HEK293 (cell line): ENCODE measurements around the gene RCN2.

Source experiments
- CTCF ChIA-PET: fragments of 350-600 bp; formaldehyde crosslinking; extraction: SDS; loops from one replicate; lab custom pipeline; 2021; ENCODE audit warnings: antibody characterized with exemption; lab: Yijun Ruan, JAX
- POLR2A ChIA-PET: fragments of 300-600 bp; formaldehyde crosslinking; extraction: SDS; loops from one replicate; lab custom pipeline; 2020; ENCODE audit warnings: antibody characterized with exemption, inconsistent platforms; lab: Yijun Ruan, JAX
- H3K27ac ChIP-seq: fragments of 200-500 bp; sonication (Bioruptor generic); 2 replicates; pipeline ENCODE4 v1.5.1; 2014; ENCODE audit warnings: low read depth, low read length, control low read depth, inconsistent platforms; ENCODE audit errors: extremely low read depth
- H3K36me3 ChIP-seq, 2 experiments: fragments of 200-500 bp in 1 of 2; sonication (Bioruptor generic) in 1 of 2; 1 replicate in 1 of 2; 2 replicates in 1 of 2; pipeline ENCODE4 v1.5.1; 2014 to 2017; ENCODE audit warnings: inconsistent platforms in 2 of 2, low read length in 2 of 2; ENCODE audit not compliant: control insufficient read depth in 2 of 2, insufficient read depth in 1 of 2
- H3K4me1 ChIP-seq: fragments of 200-500 bp; sonication (Bioruptor generic); 2 replicates; pipeline ENCODE4 v1.5.1; 2014; ENCODE audit warnings: mild to moderate bottlenecking, low read length, inconsistent platforms; ENCODE audit not compliant: control insufficient read depth, insufficient read depth
- H3K4me3 ChIP-seq: 2 replicates; pipeline ENCODE4 v1.5.1; 2011; ENCODE audit warnings: low read depth, mild to moderate bottlenecking, control low read depth, low read length, moderate library complexity
- H3K9me3 ChIP-seq: fragments of 200-500 bp; sonication (Bioruptor generic); 2 replicates; pipeline ENCODE4 v1.5.1; 2014; ENCODE audit warnings: low read depth, low read length, inconsistent platforms; ENCODE audit not compliant: control insufficient read depth, insufficient read depth
- EGR2 ChIP-seq: fragments of 450-650 bp; formaldehyde crosslinking; IDR thresholded peaks from 2 replicates; pipeline ENCODE4 v1.5.1; 2016; ENCODE audit warnings: low read depth, missing biosample characterization, missing genetic modification characterization
- OVOL3 ChIP-seq: fragments of 450-650 bp; formaldehyde crosslinking; IDR thresholded peaks from 2 replicates; pipeline ENCODE4 v1.5.1; 2016; ENCODE audit warnings: missing biosample characterization, missing genetic modification characterization
- REPIN1 ChIP-seq: fragments of 450-650 bp; formaldehyde crosslinking; IDR thresholded peaks from 2 replicates; pipeline ENCODE4 v1.5.1; 2017; ENCODE audit warnings: missing biosample characterization, missing genetic modification characterization, low read depth
- SALL2 ChIP-seq: fragments of 450-650 bp; formaldehyde crosslinking; IDR thresholded peaks from 2 replicates; pipeline ENCODE4 v1.5.0; 2017; ENCODE audit warnings: missing biosample characterization, mild to moderate bottlenecking, missing genetic modification characterization, borderline replicate concordance
- SCRT2 ChIP-seq: fragments of 450-650 bp; formaldehyde crosslinking; IDR thresholded peaks from 2 replicates; pipeline ENCODE4 v1.5.1; 2016; ENCODE audit warnings: missing biosample characterization, missing genetic modification characterization
- ZFHX2 ChIP-seq: fragments of 450-650 bp; formaldehyde crosslinking; conservative IDR thresholded peaks from 2 replicates; pipeline ENCODE4 v1.5.1; 2016; ENCODE audit warnings: missing biosample characterization, missing genetic modification characterization
- ZNF16 ChIP-seq: fragments of 450-650 bp; formaldehyde crosslinking; IDR thresholded peaks from 2 replicates; pipeline ENCODE4 v1.5.1; 2016; ENCODE audit warnings: low read depth, missing biosample characterization, missing genetic modification characterization
- ZNF169 ChIP-seq: fragments of 450-650 bp; formaldehyde crosslinking; IDR thresholded peaks from 2 replicates; pipeline ENCODE4 v1.5.1; 2016; ENCODE audit warnings: missing biosample characterization, missing genetic modification characterization
- ZNF416 ChIP-seq: fragments of 450-650 bp; formaldehyde crosslinking; IDR thresholded peaks from 2 replicates; pipeline ENCODE4 v1.5.1; 2016; ENCODE audit warnings: missing biosample characterization, missing genetic modification characterization
- ZNF48 ChIP-seq: fragments of 450-650 bp; formaldehyde crosslinking; IDR thresholded peaks from 2 replicates; pipeline ENCODE4 v1.5.1; 2016; ENCODE audit warnings: missing biosample characterization, missing genetic modification characterization
- ZNF529 ChIP-seq: fragments of 450-650 bp; formaldehyde crosslinking; IDR thresholded peaks from 2 replicates; pipeline ENCODE4 v1.5.1; 2017; ENCODE audit warnings: missing genetic modification characterization, missing biosample characterization; ENCODE audit not compliant: insufficient replicate concordance
- TF ChIP-seq, protein P1 (sequence below): fragments of 450-650 bp; formaldehyde crosslinking; IDR thresholded peaks from 2 replicates; pipeline ENCODE4 v1.5.1; 2016; ENCODE audit warnings: missing biosample characterization, missing genetic modification characterization, low read depth
- TF ChIP-seq, protein P2 (sequence below): fragments of 450-650 bp; formaldehyde crosslinking; IDR thresholded peaks from 2 replicates; pipeline ENCODE4 v1.5.1; 2017; ENCODE audit warnings: missing biosample characterization, missing genetic modification characterization
- TF ChIP-seq, protein P3 (sequence below): fragments of 450-650 bp; formaldehyde crosslinking; IDR thresholded peaks from 2 replicates; pipeline ENCODE4 v1.5.1; 2017; ENCODE audit warnings: missing biosample characterization, missing genetic modification characterization
- TF ChIP-seq, protein P4 (sequence below): sonication (generic); formaldehyde crosslinking; IDR thresholded peaks from 2 replicates; pipeline ENCODE4 v1.8.1; 2022; ENCODE audit warnings: mild to moderate bottlenecking, moderate library complexity, missing genetic modification reagents
- TF ChIP-seq, protein P5 (sequence below): IDR thresholded peaks from 2 replicates; pipeline ENCODE4 v1.6.1; 2011; ENCODE audit warnings: mild to moderate bottlenecking, low read depth, low read length, borderline replicate concordance
- TF ChIP-seq, protein P6 (sequence below): fragments of 450-650 bp; formaldehyde crosslinking; IDR thresholded peaks from 2 replicates; pipeline ENCODE4 v1.5.1; 2016; ENCODE audit warnings: missing biosample characterization, missing genetic modification characterization
- TF ChIP-seq, protein P7 (sequence below): fragments of 450-650 bp; formaldehyde crosslinking; IDR thresholded peaks from 2 replicates; pipeline ENCODE4; 2016; ENCODE audit warnings: missing biosample characterization, missing genetic modification characterization

The RCN2 gene

DNA sequence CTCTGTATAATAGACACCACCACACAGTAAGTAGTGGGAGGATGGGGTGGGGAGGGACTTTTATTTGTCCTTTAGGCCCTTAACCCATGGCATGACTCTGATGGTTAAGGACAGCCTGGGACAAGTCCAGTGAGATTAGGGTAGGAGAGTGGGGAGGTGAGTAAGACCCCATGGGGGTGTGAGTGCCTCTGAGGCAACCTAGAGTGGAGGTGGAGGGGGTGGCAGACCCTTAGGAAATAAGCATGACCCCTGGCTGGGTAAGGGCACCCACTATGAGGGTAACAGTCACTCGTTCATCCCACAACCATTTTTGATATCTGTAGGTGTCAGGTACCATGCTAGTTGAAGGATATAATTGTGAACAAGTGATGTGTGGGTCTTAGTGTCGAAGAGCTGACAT lies 42.4 kb downstream of the RCN2 start:
- no peak overlapping the region for H3K27ac ChIP-seq
- H3K4me3 ChIP-seq, result no peak overlapping the region
- no peaks in the 10 kb centered on the region for H3K36me3 ChIP-seq
- ChIA-PET CTCF (interaction anchor here (0.6 to 2.2 kb wide), 24 partner anchors 9 to 840 kb away, joined by 3 to 20 read pairs (median 4); partner anchors contain the start of gene PSTPIP1), POLR2A (no interaction called here)
- no peaks in the 10 kb centered on the region for H3K4me1 ChIP-seq
- no peaks in the 10 kb centered on the region for H3K9me3 ChIP-seq
- TF ChIP-seq ZFHX2 (tag by site-specific recombination) (peak; percentile 66), ZNF169 (tag by site-specific recombination) (no peak), EGR2 (peak; percentile 78)
- TF ChIP-seq, protein P1, sequence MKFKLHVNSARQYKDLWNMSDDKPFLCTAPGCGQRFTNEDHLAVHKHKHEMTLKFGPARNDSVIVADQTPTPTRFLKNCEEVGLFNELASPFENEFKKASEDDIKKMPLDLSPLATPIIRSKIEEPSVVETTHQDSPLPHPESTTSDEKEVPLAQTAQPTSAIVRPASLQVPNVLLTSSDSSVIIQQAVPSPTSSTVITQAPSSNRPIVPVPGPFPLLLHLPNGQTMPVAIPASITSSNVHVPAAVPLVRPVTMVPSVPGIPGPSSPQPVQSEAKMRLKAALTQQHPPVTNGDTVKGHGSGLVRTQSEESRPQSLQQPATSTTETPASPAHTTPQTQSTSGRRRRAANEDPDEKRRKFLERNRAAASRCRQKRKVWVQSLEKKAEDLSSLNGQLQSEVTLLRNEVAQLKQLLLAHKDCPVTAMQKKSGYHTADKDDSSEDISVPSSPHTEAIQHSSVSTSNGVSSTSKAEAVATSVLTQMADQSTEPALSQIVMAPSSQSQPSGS, result no peak

DNA sequence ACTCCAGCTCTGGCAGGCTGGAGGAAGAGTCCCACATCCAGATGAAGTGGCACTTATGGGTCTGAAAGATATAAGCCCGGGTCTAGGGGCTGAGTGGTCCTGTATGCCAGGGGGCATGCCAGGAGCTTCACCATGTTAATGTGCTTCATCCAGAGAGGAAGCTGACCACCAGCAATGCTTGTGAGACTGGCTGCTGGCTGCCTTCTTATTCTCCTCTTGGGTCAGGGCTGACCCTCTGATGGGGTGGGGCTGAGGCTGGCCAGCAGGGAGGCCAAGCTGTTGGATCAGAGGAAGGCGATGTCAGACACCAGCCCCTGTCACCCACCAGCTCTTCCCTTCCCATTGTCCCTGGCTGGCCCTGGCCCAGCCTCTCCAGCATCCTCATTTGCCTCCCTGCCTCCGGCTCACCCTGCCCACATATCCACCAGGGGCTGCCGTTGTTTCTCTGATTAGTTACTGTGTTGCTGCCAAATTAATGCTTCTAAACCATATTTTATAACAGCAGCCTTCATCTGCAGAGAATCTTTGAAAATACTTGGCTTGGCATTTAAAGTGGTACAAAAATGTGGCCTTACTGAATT lies 43.0 kb downstream of the RCN2 start:
- CTCF ChIA-PET, result interaction anchor here (0.6 to 2.2 kb wide), 8 partner anchors 11 to 677 kb away, joined by 3 to 20 read pairs (median 4); no protein-coding TSS in a partner anchor
- TF ChIP-seq ZNF48 (no peak), EGR2 (0 out of 2 replicates have a peak, but pooled peaks have one; percentile 33)
- TF ChIP-seq, protein P2, sequence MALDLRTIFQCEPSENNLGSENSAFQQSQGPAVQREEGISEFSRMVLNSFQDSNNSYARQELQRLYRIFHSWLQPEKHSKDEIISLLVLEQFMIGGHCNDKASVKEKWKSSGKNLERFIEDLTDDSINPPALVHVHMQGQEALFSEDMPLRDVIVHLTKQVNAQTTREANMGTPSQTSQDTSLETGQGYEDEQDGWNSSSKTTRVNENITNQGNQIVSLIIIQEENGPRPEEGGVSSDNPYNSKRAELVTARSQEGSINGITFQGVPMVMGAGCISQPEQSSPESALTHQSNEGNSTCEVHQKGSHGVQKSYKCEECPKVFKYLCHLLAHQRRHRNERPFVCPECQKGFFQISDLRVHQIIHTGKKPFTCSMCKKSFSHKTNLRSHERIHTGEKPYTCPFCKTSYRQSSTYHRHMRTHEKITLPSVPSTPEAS (tag by site-specific recombination), result no peak
- TF ChIP-seq, protein P3, sequence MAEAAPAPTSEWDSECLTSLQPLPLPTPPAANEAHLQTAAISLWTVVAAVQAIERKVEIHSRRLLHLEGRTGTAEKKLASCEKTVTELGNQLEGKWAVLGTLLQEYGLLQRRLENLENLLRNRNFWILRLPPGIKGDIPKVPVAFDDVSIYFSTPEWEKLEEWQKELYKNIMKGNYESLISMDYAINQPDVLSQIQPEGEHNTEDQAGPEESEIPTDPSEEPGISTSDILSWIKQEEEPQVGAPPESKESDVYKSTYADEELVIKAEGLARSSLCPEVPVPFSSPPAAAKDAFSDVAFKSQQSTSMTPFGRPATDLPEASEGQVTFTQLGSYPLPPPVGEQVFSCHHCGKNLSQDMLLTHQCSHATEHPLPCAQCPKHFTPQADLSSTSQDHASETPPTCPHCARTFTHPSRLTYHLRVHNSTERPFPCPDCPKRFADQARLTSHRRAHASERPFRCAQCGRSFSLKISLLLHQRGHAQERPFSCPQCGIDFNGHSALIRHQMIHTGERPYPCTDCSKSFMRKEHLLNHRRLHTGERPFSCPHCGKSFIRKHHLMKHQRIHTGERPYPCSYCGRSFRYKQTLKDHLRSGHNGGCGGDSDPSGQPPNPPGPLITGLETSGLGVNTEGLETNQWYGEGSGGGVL, result no peak
- Histone ChIP-seq H3K36me3 (no peaks in the 10 kb centered on the region), H3K9me3 (no peaks in the 10 kb centered on the region), H3K4me1 (no peaks in the 10 kb centered on the region), H3K27ac (no peak overlapping the region), H3K4me3 (no peak overlapping the region)
- POLR2A ChIA-PET, result no interaction called here

DNA sequence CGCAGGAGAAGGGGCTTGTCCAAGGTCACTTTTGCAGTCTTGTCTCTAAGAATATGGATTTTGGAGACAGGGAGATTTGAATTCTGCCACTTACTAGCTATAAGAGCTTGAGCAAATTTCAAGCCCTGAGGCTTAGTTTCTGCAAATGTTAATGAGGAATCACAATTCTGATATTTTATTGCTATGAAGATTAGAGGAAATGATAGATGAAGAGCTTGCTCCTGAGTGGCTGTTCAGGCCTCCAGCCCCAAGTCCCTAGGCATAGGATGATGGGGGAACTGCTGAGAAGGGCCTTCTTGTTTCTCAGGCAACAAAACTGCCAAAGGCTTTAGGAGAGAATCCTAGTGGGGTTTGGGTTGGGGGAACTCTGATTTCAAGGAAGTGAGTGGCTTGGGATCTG lies 44.6 kb downstream of the RCN2 start:
- CTCF ChIA-PET, result interaction anchor here (0.6 to 1.1 kb wide), 5 partner anchors 14 to 59 kb away, joined by 3 to 5 read pairs (median 3); no protein-coding TSS in a partner anchor
- POLR2A ChIA-PET, result no interaction called here
- TF ChIP-seq, protein P4, sequence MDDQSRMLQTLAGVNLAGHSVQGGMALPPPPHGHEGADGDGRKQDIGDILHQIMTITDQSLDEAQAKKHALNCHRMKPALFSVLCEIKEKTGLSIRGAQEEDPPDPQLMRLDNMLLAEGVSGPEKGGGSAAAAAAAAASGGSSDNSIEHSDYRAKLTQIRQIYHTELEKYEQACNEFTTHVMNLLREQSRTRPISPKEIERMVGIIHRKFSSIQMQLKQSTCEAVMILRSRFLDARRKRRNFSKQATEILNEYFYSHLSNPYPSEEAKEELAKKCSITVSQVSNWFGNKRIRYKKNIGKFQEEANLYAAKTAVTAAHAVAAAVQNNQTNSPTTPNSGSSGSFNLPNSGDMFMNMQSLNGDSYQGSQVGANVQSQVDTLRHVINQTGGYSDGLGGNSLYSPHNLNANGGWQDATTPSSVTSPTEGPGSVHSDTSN, result no peak
- TF ChIP-seq ZNF416 (tag by site-specific recombination) (no peak), ZNF529 (tag by site-specific recombination) (no peak), SALL2 (tag by site-specific recombination) (no peak), REPIN1 (tag by site-specific recombination) (no peak), ZNF16 (tag by site-specific recombination) (no peak), SCRT2 (no peak), OVOL3 (no peak)
- TF ChIP-seq, protein P5, sequence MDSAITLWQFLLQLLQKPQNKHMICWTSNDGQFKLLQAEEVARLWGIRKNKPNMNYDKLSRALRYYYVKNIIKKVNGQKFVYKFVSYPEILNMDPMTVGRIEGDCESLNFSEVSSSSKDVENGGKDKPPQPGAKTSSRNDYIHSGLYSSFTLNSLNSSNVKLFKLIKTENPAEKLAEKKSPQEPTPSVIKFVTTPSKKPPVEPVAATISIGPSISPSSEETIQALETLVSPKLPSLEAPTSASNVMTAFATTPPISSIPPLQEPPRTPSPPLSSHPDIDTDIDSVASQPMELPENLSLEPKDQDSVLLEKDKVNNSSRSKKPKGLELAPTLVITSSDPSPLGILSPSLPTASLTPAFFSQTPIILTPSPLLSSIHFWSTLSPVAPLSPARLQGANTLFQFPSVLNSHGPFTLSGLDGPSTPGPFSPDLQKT, result no peak
- TF ChIP-seq, protein P6, sequence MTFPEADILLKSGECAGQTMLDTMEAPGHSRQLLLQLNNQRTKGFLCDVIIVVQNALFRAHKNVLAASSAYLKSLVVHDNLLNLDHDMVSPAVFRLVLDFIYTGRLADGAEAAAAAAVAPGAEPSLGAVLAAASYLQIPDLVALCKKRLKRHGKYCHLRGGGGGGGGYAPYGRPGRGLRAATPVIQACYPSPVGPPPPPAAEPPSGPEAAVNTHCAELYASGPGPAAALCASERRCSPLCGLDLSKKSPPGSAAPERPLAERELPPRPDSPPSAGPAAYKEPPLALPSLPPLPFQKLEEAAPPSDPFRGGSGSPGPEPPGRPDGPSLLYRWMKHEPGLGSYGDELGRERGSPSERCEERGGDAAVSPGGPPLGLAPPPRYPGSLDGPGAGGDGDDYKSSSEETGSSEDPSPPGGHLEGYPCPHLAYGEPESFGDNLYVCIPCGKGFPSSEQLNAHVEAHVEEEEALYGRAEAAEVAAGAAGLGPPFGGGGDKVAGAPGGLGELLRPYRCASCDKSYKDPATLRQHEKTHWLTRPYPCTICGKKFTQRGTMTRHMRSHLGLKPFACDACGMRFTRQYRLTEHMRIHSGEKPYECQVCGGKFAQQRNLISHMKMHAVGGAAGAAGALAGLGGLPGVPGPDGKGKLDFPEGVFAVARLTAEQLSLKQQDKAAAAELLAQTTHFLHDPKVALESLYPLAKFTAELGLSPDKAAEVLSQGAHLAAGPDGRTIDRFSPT (tag by site-specific recombination), result no peak
- TF ChIP-seq, protein P7, sequence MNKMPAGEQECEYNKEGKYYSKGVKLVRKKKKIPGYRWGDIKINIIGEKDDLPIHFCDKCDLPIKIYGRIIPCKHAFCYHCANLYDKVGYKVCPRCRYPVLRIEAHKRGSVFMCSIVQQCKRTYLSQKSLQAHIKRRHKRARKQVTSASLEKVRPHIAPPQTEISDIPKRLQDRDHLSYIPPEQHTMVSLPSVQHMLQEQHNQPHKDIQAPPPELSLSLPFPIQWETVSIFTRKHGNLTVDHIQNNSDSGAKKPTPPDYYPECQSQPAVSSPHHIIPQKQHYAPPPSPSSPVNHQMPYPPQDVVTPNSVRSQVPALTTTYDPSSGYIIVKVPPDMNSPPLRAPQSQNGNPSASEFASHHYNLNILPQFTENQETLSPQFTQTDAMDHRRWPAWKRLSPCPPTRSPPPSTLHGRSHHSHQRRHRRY, result no peak

More for the DNA sequence above, 44.6 kb downstream of the RCN2 start:
- Histone ChIP-seq H3K4me1 (no peaks in the 10 kb centered on the region), H3K4me3 (no peak overlapping the region), H3K36me3 (no peaks in the 10 kb centered on the region), H3K27ac (no peak overlapping the region), H3K9me3 (no peaks in the 10 kb centered on the region)
